Body of pancreas (tissue), 4 donors: ENCODE measurements around the gene HS3ST4.

Experiments used
- POLR2A ChIP-seq, 3 donors: fragments of 450-650 bp; IDR thresholded peaks; one replicate each; pipeline ENCODE4 v1.6.1; 2016; ENCODE audit warnings: antibody characterized with exemption in 3 of 3, mild to moderate bottlenecking in 2 of 3
- TF ChIP-seq, protein P1 (sequence below), 7 experiments: fragments of 450-650 bp in 4 of 7; fragments of 200-600 bp in 3 of 7; sonication (generic) in 3 of 7; IDR thresholded peaks; one replicate each; pipeline ENCODE4 v1.5.1; 2016 to 2019; ENCODE audit warnings: antibody characterized with exemption in 7 of 7

DNA sequence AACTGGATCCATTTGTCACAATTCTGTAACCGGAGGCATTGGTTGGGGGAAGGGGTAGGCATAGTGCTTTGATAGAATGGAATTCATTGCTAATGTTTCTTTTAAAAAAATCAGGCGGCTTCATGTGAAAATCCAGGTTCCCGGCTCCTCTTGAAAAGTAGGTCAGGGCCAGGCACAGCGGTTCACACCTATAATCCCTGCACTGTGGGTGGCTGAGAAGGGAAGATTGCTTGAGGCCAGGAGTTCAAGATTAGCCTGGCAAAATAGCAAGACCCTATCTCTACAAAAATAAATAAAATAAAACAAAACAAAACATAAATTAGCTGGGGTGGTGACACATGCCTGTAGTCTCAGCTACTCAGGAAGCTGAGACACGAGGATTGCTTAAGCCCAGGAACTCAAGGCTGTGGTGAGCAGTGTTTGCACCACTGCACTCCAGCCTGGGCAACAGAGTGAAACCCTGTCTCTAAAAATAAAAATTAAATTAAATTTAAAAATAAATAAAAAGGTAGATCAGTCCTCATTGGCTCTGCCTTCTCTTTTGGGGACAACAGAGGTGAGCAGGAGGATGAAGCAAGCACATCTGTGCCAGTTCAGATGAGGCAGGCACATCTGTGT is 466.5 kb downstream of the HS3ST4 start:
- TF ChIP-seq, protein P1, sequence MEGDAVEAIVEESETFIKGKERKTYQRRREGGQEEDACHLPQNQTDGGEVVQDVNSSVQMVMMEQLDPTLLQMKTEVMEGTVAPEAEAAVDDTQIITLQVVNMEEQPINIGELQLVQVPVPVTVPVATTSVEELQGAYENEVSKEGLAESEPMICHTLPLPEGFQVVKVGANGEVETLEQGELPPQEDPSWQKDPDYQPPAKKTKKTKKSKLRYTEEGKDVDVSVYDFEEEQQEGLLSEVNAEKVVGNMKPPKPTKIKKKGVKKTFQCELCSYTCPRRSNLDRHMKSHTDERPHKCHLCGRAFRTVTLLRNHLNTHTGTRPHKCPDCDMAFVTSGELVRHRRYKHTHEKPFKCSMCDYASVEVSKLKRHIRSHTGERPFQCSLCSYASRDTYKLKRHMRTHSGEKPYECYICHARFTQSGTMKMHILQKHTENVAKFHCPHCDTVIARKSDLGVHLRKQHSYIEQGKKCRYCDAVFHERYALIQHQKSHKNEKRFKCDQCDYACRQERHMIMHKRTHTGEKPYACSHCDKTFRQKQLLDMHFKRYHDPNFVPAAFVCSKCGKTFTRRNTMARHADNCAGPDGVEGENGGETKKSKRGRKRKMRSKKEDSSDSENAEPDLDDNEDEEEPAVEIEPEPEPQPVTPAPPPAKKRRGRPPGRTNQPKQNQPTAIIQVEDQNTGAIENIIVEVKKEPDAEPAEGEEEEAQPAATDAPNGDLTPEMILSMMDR (IDR thresholded peaks at IDR 0.05) = no peak
- no peak for TF ChIP-seq POLR2A (IDR thresholded peaks at IDR 0.05)
